ENCODE results near the gene TOMM7. TPM values are rescaled to one million over a fixed set of nuclear protein-coding genes. Genes with fewer than 3 reads are reported as not detected.

TOMM7 gene
- polyA plus RNA-seq, 1 of the 3 experiments (the other 2 are of a cell fraction) = 546 TPM

Small RNA genes within 50 kb of the gene (small RNA-seq; reads per million reads assigned to genes)
- 10.3 to 122 (median 56.5) reads per million in 7 experiments for gene SNORD93

Other genes with a start within 250 kb of the TOMM7 start
- 13.6 and 20.5 TPM in 2 replicates for gene IL6, start 95.6 kb downstream of the TOMM7 start, polyA plus RNA-seq (2012; rRNA removed)
- 5.3 and 5.8 TPM in 2 replicates for gene HYCC1, start 191.3 kb upstream of the TOMM7 start, polyA plus RNA-seq (2012; rRNA removed)